GM19351 (cell line): ENCODE measurements around the gene CDC42SE2.
"Not testable (repeated sequence)": the region's sequence is repeated elsewhere in the genome, so short reads cannot be mapped to it uniquely, and the experiment has no call there.

ENCODE experiments used
- ATAC-seq: cut with Tn5 transposase; IDR thresholded peaks from one replicate; pipeline ENCODE4 v1.9.1; 2021; ENCODE audit warnings: mild to moderate bottlenecking, moderate library complexity; ENCODE audit not compliant: unreplicated experiment

Gene CDC42SE2

GRCh38 chr5:131386124-131386523, 122.3 kb downstream of the CDC42SE2 start:
- no peak for ATAC-seq

DNA sequence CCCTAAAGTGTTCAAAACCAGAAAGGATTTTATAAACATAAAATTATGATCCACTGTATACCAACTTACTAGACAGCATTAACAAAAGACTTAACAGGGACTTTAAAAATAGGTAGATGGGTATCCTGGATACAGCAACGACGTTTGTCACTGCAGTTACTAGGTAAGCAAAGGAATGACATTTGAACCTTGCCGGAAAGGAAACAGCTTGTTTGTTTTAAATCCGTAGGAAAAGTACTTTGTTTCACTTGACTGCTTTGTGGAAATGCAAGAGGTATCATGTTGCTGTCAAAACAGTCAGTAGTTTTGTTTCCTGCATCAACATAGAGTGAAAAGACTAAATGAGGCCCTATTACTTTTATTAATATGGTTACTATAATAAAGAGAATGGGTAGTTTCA, 122.9 kb downstream of the CDC42SE2 start:
- ATAC-seq, result no peak

DNA sequence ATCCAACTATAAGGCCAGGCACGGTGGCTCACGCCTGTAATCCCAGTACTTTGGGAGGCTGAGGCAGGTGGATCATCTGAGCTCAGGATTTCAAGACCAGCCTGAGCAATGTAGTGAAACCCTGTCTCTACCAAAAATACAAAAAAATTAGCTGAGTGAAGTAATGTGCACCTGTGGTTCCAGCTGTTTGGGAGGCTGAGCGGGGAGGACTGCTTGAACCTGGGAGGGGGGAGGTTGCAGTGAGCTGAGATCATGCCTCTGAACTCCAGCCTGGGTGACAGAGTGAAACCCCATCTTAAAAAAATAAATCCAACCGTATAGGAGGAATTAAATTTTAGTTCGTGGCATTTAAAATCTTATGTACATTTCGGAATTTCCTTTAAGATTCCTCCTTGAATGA, 123.4 kb downstream of the CDC42SE2 start:
- ATAC-seq, result no peak

- ATAC-seq, result peak; percentile 34
Measured at GRCh38 chr5:131389096-131389868, 125.4 kb downstream of the CDC42SE2 start.

DNA sequence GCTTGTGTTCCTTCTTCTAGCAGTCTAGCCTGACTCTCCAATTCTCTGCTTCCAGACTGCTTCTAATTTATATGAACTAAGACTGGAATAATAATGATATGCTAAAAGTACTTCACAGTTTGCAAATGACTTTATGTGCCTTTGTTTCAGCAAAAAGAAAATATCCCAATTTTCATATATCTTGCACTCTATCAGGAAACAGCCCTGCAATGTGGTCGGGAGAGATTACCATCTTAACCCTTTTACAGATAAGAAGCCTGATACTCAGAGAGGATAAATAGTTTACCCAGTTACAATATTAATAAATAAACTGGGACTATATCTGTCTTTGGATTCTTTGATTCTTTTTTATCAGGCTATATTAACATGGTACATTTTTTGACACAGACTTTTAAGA, 126.0 kb downstream of the CDC42SE2 start:
- no peak for ATAC-seq

DNA sequence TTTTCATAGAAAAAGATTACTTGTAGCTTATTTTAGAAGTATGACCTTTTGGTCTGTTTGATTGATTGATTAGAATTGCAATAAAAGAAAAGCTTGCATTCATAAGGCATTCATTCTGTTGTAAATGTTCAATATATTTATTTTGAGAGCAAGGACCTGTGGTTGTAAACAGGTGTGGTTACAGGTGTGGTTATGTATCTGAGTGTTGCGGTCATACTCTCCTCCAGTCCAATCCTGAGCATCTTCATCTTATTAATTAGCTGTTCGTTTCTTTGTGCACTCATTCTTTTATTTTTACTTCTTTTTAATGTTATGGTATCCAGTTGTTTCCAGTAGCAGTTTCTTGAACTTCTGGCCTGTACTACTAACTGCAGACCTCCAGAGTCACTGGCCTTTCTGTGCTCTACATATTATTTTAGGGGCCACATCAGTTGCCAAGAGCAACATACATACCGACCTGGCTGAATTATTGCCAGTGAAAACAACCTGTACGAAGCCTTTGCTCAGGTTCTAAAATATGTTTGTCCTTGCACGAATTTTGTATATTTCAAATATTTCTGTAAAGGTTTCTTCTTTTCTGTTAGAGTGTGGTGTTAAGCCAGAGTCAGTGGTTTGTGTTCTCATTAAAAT, 128.7 kb downstream of the CDC42SE2 start:
- ATAC-seq, result no peak

DNA sequence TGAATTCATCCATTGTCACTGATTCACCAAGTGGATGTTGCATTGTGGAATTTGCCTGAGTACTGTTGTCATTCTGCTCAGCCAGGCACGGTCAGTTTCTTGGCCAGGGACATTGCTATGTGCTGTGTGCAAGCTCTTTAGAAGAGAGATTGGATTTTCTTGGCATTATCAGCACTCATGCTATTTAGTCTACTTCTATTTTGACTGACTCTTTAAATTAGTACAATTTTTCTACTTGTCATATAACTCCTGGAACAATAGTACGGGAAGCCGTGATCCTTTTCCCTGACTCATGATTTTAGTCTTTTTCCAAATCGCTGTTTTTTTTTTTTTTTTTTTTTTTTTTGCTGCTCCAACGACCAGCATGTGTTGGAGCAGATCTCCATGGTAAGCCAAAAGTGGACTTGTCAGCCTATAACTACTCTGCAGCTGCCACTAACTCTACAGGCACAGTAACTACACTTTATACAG, 129.7 kb downstream of the CDC42SE2 start:
- ATAC-seq, result no peak

DNA sequence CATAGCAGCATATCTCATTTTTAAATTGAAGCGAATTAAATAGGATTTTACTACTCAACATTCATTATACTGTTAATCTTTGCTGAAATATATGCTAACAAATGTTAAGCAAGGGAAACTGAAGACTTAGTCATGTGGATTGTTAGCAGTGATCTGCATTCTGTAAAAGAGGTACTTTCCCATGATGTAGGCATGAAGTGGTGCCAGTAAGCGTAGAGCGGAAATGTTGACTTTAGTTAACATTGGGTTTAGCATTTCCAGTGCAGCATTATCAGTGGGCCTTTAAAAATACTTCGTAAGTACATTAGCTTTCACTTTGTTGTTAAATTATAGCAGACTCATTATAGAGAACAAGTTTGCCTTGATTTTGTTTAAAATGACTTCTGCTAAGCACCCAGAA, 130.3 kb downstream of the CDC42SE2 start:
- ATAC-seq, result peak; percentile 61

DNA sequence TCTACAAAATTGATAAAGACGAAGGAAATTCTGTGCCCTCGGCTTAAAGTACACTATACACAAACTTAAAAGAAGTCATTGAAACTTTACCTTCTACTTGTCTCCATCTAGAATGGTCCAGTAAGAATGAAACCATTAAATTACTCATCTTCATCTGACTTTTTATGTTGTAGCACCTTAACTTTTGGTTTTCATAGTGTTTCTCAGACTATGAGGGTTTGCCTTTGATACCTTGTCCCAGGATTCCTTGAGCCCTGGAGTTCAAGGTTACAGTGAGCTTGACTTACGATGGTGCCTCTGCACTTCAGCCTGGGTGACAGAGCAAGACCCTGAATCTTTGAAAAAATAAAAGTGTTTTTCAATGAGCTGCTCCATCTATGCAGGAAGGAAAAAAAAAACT, 132.2 kb downstream of the CDC42SE2 start:
- ATAC-seq, result peak; percentile 84

- ATAC-seq, result no peak
Measured at GRCh38 chr5:131396630-131397273, 132.9 kb downstream of the CDC42SE2 start.

DNA sequence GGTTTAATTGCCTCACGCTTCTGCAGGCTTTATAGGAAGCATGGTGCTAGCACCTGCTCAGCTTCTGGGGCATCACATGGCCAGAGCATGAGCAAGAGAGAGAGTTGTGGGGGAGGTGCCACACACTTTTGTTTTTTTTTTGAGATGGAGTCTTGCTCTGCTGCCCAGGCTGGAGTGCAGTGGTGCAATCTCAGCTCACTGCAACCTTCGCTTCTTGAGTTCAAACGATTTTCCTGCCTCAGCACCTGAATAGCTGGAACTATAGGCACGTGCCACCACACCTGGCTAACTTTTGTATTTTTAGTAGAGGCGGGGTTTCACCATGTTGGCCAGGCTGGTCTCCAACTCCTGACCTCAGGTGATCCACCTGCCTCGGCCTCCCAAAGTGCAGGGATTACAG, 135.2 kb downstream of the CDC42SE2 start:
- not testable (repeated sequence) for ATAC-seq

DNA sequence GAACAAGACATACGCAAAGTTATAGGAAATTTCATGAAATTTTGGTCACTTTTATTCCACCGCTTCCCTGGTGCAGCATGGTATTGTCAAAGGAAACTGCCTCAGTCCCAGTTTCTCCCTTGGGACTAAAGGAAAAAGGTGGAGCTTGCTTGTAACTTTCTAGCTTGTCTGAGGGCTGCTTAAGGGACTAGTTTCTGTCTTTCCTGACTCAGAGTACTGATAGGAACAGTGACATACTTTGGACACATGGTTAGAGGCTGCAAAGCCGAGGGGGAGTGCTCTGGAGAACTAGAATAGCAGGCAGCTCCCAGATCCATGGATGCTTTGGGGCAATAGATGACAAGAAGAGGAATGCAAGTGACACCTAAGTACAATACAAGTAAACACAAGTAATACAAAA, 136.7 kb downstream of the CDC42SE2 start:
- no peak for ATAC-seq

DNA sequence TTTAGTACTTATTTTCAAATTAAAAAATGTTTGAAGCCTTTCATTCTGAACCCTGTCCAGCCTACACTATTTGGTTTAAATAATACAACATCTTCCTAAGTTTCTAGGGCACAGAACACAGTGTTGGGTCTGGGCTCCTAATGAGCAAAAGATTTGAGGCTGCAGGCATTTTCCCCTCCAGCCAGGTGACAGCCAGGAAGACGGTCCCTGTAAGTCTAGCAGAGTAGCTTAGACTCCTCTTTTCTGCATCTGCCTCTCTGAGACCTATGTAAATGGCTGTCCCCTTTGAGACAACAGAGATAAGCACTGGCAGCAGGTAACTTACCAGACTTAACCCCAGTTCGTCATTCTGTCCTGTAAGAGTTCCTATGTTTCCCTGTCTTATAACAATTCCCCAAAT, 141.8 kb downstream of the CDC42SE2 start:
- no peak for ATAC-seq

DNA sequence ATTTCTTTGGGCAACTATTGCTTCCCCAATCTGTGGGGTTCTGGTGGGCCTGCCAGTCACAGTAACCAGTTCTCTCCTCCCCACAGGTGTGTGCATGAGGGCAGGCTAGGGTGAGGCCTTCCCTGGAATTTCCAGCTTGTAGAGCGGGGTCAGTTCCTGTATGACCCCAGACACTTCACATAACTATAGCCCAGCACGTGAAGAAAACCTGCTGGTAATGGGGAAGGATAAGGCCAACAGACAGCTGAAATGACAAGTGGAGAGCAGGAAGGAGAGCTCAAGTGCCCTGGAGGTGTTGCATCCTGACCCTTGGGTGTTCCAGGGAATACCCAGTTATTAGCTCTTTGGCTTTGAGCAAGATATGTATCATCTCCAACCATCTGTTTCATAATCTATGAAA, 142.2 kb downstream of the CDC42SE2 start:
- ATAC-seq, result no peak

DNA sequence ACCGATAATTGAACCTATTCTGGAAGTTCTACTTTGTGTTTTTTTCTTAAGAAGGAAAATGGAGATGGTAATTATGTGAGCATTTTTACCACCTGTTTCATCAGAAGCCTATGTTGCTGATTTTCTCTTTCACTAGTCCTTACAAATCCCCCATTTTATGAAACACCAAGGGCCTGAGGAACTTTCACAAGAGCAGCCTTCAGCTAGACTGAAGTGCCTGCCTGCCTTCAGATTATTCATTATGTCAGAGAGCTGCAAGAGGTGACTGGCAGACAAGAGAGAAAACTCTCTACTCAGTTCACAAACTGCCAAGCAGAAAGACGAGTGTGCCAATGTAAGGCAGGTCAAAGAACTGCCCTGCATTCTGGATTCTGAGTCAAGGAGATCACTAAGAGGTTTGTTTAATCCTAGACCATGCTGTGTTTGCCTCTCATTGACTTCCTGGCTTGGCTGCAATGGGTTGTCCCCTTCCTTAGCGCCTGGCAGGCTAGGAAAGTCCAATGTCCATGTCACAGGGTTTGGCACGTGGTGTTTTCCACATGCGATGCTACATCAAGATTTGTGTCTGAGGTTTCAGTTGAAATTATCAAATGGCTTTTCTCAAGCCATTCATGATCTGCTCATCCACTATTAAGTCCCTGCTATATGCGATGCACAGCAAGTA, 143.3 kb downstream of the CDC42SE2 start:
- ATAC-seq, result no peak

DNA sequence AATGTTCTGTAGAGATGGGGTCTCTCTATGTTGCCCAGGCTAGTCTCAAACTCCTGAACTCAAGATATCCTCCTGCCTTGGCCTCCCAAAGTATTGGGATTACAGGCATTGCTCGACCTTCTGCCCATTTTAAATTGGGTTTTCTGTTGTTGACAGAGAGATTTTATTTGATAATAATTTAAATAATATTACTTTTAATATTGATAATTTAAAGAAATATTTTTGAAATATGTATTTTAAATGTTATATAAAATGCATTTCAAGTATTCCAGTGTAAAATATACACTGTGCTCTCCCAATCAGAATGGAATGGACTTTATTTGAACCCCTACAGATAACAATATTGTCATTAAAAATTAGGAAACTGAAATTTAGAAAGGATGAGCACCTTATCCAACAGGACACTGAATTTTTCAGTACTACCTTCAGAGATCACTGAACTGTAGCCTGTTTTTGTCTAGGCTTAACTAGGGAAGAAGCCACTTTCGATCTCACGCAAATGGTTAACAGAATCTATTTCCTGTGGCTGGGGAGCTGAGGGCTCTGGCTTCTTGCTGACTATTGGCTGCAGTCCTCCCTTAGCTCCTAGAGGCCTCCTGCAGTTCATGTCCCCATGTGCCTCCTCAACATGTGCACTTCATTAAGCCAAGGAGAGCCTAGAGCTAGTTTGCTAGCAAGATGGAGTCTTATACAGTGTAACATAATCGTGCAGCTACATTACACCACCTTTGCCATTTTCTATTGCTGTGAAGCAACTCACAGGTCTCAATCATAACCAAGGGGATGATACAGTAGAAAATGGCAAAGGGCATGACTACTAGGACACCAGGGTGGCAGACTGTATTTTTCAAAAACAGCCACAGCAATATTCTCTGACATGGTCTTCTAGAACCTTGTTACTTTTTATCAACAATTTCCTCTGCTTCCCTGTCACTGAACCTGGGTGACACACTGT, 150.0 kb downstream of the CDC42SE2 start:
- ATAC-seq, result peak; percentile 70

DNA sequence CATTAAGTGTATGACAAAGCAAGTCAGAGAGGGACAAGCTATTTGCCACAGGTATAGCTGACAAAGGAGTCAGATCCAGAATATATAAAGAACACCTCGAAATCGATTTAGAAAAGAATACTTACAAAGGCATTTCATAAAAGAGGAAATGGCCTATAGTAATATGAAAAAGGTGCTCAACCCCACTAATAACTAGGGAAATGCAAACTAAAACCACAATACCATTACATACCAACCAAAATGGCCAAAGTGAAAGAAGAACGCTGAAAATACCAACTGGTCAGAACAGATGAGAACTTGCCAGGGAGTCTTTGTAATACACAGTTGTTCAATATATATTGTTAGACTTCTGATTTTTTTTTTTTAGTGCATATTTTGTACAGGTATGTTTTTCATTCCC, 152.9 kb downstream of the CDC42SE2 start:
- peak; percentile 77 for ATAC-seq

DNA sequence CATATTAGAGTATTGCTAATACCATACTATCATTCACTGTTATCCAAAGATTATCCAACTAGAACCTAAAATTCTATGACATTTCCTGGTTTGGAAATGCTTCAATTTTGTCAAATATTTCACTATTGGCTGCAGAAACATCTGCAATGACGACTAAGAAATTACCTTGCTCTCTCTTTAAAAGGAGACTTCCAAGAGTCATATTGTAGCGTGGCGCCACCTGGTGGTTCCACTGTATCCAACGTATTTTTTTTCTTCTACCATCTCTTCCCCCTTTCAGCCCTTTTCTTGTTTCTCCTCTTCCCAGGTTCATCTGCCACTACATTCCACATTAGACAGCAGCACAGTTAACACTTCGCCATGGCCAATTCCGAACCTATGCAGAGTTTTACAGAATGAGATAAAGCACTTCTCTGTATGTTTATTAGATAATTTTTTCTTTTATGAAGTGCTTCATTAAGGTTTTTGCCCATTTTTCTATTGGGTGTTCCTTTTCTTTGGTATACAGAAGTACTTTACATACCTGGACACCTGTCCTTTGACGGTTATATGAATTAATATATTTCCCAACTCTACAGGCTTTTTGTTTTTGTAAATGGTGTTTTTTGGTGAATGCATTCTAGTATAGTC, 153.5 kb downstream of the CDC42SE2 start:
- ATAC-seq, result peak; percentile 37

GRCh38 chr5:131418846-131419245, 155.0 kb downstream of the CDC42SE2 start:
- ATAC-seq, result no peak

DNA sequence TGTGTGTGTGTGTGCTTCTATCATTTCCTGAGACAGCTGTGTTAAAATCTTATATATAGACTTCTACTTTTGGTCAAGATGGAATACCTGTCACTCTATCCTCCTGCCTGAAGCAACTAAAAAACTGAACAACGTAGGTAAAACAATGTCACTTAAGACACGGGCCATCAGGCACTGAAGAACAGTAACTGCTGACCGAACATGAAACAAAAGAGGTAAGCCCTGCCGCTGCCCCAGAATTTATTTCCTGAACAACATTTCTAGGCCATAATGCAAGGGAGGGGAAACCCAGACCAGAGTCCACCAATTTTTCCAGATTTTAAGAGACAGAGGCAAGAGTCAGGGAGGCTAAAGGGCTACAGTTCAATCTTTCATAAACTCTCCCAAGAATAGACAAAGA, 156.0 kb downstream of the CDC42SE2 start:
- no peak for ATAC-seq
